GM06990 (cell line): Measurements from ENCODE around the gene C1orf53.
"Not testable (repeated sequence)": the region's sequence is repeated elsewhere in the genome, so short reads cannot be mapped to it uniquely, and the experiment has no call there.

Experiments
- DNase-seq: peaks from one replicate; pipeline ENCODE4 v3.0.0-alpha.2; 2011; ENCODE audit not compliant: insufficient read length; ENCODE audit errors: extremely low read depth
- H3K27me3 ChIP-seq: replicated peaks from 2 replicates; pipeline ENCODE4 v1.6.0; 2011; ENCODE audit warnings: low read length; ENCODE audit not compliant: control insufficient read depth, insufficient read depth
- H3K36me3 ChIP-seq: 2 replicates; pipeline ENCODE4 v1.5.1; 2011; ENCODE audit warnings: low read length; ENCODE audit not compliant: control insufficient read depth, insufficient read depth
- H3K4me3 ChIP-seq: replicated peaks from 2 replicates; pipeline ENCODE4 v1.5.1; 2011; ENCODE audit warnings: low read depth, mild to moderate bottlenecking, control low read depth, low read length
- TF ChIP-seq, protein P1 (sequence below): IDR thresholded peaks from 2 replicates; pipeline ENCODE4 v1.5.1; 2011; ENCODE audit warnings: low read length, control low read depth, mild to moderate bottlenecking, inconsistent platforms; ENCODE audit not compliant: insufficient read depth, poor library complexity, severe bottlenecking

C1orf53 gene

DNA sequence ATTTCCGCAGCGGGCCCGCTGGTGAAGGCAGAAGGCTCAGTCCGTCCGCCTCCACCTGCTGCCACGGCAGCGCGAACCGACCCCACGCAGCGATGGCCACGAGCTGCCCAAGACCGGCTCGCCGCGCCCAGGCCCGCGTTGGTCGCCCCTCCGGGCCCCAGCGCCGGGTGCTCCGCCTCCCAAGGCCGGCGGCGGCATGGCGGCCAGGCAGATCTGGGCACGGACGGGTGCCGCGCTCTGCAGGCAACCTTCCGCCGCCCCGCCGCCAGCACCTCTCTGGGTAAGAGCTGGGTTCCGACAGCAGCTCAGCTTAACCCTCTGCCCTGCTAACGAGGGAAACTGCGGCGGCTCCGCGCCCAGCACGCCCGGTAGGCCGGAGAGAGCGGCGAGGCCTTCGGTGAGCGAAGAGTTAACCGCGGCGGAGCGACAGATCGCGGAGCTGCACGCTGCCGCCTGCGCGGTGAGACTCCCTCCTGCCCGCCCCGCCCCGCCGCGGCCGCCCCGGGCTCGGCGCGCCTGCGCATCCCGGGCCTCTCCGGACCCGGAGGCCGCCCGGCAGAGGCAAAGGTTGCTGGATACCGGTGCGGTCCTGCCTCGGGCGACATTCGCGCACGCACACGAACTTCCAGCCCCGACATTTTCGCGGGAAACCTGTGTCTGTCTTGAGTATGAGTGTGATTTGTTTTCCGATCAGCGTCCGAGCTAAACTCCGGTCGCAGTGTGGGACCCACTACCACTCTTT lies at the start of gene C1orf53:
C1orf53 (plus strand) TSS at position 177 of the 742 bp plus-strand sequence; CDS start at position 197, 20 bp downstream.
- Histone ChIP-seq H3K36me3 (no peaks in the 10 kb centered on the region), H3K27me3 (peaks cover 1% of the 10 kb centered on the region; the same call in 1 of the 2 replicates), H3K4me3 (peak within 1 kb of the TSS; percentile 69)
- TF ChIP-seq, protein P1, sequence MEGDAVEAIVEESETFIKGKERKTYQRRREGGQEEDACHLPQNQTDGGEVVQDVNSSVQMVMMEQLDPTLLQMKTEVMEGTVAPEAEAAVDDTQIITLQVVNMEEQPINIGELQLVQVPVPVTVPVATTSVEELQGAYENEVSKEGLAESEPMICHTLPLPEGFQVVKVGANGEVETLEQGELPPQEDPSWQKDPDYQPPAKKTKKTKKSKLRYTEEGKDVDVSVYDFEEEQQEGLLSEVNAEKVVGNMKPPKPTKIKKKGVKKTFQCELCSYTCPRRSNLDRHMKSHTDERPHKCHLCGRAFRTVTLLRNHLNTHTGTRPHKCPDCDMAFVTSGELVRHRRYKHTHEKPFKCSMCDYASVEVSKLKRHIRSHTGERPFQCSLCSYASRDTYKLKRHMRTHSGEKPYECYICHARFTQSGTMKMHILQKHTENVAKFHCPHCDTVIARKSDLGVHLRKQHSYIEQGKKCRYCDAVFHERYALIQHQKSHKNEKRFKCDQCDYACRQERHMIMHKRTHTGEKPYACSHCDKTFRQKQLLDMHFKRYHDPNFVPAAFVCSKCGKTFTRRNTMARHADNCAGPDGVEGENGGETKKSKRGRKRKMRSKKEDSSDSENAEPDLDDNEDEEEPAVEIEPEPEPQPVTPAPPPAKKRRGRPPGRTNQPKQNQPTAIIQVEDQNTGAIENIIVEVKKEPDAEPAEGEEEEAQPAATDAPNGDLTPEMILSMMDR = no peak
- peak; percentile 90 for DNase-seq

DNA sequence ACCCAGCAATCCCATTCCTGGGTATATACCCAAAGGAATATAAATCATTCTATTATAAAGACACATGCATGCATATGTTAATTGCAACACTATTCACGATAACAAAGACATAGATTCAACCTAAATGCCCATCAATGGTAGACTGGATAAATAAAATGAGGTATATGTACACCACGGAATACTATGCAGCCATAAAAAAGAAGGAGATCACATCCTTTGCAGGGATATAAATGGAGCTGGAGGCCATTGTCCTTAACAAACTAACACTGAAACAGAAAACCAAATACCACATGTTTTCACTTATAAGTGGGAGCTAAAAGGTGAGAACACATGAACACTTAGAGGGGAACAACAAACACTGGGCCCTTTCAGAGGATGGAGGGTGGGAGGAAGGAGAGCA lies 46.7 kb upstream of the C1orf53 start:
- H3K4me3 ChIP-seq, H3K27me3 ChIP-seq, H3K36me3 ChIP-seq, DNase-seq: not testable (repeated sequence)

DNA sequence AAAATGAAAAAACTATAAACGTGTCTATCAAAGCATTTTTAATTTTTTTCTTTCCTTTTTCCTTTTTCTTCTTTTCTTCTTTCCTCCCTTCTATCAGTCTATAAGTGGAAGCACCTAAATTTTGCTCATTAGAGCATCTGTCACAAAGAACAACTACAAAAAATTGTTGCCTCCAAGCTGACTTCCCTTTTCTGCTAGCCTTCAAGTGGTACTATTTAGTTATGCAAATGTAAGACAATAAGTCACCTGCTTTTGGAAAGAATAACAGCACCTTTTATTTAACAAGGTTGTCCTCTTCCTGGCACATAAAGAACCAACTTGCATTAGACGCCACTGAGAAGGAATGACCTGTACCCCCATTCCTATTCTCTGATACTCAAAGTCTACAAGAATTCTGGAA lies 45.0 kb upstream of the C1orf53 start:
- Histone ChIP-seq H3K36me3 (no peaks in the 10 kb centered on the region), H3K27me3 (no peaks in the 10 kb centered on the region), H3K4me3 (no peak overlapping the region)
- TF ChIP-seq, protein P1 = no peak
- no peak for DNase-seq

DNA sequence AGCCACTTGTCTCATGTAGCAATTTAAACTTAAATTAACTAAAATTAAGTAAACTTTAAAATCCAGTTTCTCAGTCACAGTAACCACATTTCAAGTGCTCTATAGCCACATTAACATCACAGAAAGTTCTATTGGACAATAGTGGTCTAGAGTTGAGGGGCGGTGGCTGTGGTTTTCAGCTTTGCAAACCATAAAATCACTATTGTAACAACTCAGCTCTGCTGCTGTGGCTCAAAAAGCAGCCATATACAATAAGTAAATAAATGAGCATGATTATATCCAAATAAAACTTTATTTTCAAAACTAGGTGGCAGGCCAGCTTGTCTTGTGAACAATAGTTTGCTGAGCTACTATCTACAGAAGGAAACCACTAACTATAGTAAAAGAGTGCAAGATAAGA lies 43.4 kb upstream of the C1orf53 start:
- Histone ChIP-seq H3K36me3 (no peaks in the 10 kb centered on the region), H3K4me3 (no peak overlapping the region), H3K27me3 (no peaks in the 10 kb centered on the region)
- TF ChIP-seq, protein P1 = no peak
- DNase-seq = no peak

DNA sequence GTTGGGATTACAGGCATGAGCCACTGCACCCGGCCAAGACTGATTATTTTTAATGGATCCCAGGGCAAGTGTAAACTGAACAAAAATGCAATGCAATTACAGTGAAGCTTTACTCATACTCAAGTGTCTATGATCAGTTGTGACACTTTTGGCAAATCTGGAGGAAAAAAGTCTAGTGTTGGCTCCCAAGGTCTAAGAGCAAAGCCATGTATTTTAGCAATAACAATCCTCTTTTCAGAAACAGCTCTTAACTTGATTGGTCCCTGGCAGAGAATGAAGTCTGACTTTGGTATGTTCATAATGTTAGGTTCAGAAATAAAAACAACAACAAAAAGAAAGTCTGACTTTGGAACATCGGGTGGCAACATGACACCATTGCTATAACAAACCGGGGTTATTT lies 40.2 kb upstream of the C1orf53 start:
- no peak for DNase-seq
- Histone ChIP-seq H3K27me3 (no peaks in the 10 kb centered on the region), H3K4me3 (no peak overlapping the region), H3K36me3 (no peaks in the 10 kb centered on the region)
- TF ChIP-seq, protein P1 = no peak

DNA sequence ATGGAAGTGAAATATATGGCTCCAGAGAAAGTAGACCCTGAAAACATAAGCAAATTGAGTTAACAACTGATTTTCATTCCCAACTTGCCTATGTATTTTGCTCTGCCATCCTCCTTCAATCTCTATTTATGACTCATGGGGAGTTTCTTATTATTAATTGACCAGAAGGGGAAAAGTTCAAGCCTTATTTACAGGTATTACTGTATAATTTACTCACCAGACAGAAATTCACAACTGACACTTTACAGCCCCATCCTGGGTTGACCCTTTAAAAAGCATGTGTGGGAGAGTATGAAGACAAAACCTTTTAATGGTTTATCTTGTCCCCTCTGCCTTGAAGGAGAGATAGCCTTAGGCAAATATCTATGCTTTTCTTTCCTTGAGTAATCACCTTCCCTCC lies 39.8 kb upstream of the C1orf53 start:
- no peaks in the 10 kb centered on the region for H3K27me3 ChIP-seq
- TF ChIP-seq, protein P1 = no peak
- no peak overlapping the region for H3K4me3 ChIP-seq
- no peak for DNase-seq
- no peaks in the 10 kb centered on the region for H3K36me3 ChIP-seq
